ENCODE measurements around the gene HERPUD1.

- no peak for TF ChIP-seq POLR2A (IDR thresholded peaks at IDR 0.05; ENCODE audit: low read length)
- TF ChIP-seq GATA1 (IDR thresholded peaks at IDR 0.05; ENCODE audit: low read depth, low read length): no peak
These were observed 28.8 kb downstream of the HERPUD1 start for GRCh38 chr16:56960681-56961281.
